RWPE1 (cell line): ENCODE data around the gene MAGI1.

ENCODE experiments used
- CTCF ChIA-PET: fragments of 350-600 bp; sonication (Branson Sonifier 250); formaldehyde crosslinking; extraction: SDS; loops from one replicate; lab custom pipeline; 2021; lab: Yijun Ruan, JAX
- POLR2A ChIA-PET: fragments of 400-600 bp; formaldehyde crosslinking; extraction: SDS; loops from one replicate; lab custom pipeline; 2020; ENCODE audit warnings: antibody characterized with exemption; ENCODE audit not compliant: low non-redundant PET; lab: Yijun Ruan, JAX
- DNase-seq: peaks from one replicate; pipeline ENCODE4 v3.0.0; 2012; ENCODE audit warnings: low spot score
- H3K27ac ChIP-seq: fragments of 450-650 bp; 2 replicates; pipeline ENCODE4 v1.5.1; 2017
- CTCF ChIP-seq: fragments of 450-650 bp; conservative IDR thresholded peaks from 2 replicates; pipeline ENCODE4 v1.5.1; 2017; ENCODE audit warnings: low read depth, mild to moderate bottlenecking

MAGI1 gene

GRCh38 chr3:65351753-65352152, 687.0 kb downstream of the MAGI1 start:
- ChIA-PET POLR2A (no interaction called here), CTCF (no interaction called here)
- DNase-seq: no peak
- TF ChIP-seq CTCF: no peak
- H3K27ac ChIP-seq: no peak overlapping the region

GRCh38 chr3:65350801-65351476, 687.8 kb downstream of the MAGI1 start:
- TF ChIP-seq CTCF: no peak
- POLR2A ChIA-PET: no interaction called here
- CTCF ChIA-PET: no interaction called here
- no peak overlapping the region for H3K27ac ChIP-seq
- no peak for DNase-seq

GRCh38 chr3:65348398-65348995, 690.2 kb downstream of the MAGI1 start:
- ChIA-PET POLR2A (no interaction called here), CTCF (interaction anchor here (0.6 kb wide), 1 partner anchor 268 kb away, joined by 3 read pairs; no protein-coding TSS in a partner anchor)
- TF ChIP-seq CTCF: no peak
- H3K27ac ChIP-seq: no peak overlapping the region
- DNase-seq: no peak

- TF ChIP-seq CTCF: no peak
- no peak overlapping the region for H3K27ac ChIP-seq
- no peak for DNase-seq
- ChIA-PET CTCF (no interaction called here), POLR2A (no interaction called here)
Measured at GRCh38 chr3:65347166-65347565, 691.6 kb downstream of the MAGI1 start.

GRCh38 chr3:65344846-65345245, 693.9 kb downstream of the MAGI1 start:
- no peak for DNase-seq
- no peak for TF ChIP-seq CTCF
- no peak overlapping the region for H3K27ac ChIP-seq
- ChIA-PET CTCF (no interaction called here), POLR2A (no interaction called here)

- DNase-seq: no peak
- CTCF ChIA-PET: interaction anchor here (0.6 kb wide), 1 partner anchor 953 kb away, joined by 7 read pairs; no protein-coding TSS in a partner anchor
- POLR2A ChIA-PET: no interaction called here
- H3K27ac ChIP-seq: no peak overlapping the region
- TF ChIP-seq CTCF: no peak
Measured at GRCh38 chr3:65344444-65344843, 694.3 kb downstream of the MAGI1 start.
